OCI-LY3 (cell line): Measurements from ENCODE around the gene MYH10.

ENCODE experiments used
- CTCF ChIP-seq: fragments of 200-600, 300-600 bp; sonication (generic); IDR thresholded peaks from 2 replicates; pipeline ENCODE4 v1.5.1; 2014; ENCODE audit warnings: antibody characterized with exemption, low read length, low read depth
- EZH2phosphoT487 ChIP-seq: fragments of 200-600 bp; shearing (Covaris generic); IDR thresholded peaks from 2 replicates; pipeline ENCODE4 v1.6.1; 2018; ENCODE audit warnings: antibody characterized with exemption, mixed run types, low read depth

GRCh38 chr17:8459107-8459506, 171.4 kb downstream of the MYH10 start:
- no peak for TF ChIP-seq CTCF
- no peak for TF ChIP-seq EZH2phosphoT487
